Stomach (tissue), 4 donors: ENCODE measurements around the gene HSD17B11.

Experiments used
- EP300 ChIP-seq: sonication (generic); formaldehyde crosslinking; IDR thresholded peaks from one replicate; pipeline ENCODE4 v1.6.1; 2017; ENCODE audit warnings: antibody characterized with exemption
- POLR2A ChIP-seq, 4 donors: fragments of 450-650 bp; IDR thresholded peaks; one replicate each; pipeline ENCODE4 v1.6.1; 2016; ENCODE audit warnings: antibody characterized with exemption in 4 of 4, control low read depth in 2 of 4, mild to moderate bottlenecking in 1 of 4, moderate library complexity in 1 of 4
- POLR2AphosphoS5 ChIP-seq, 3 donors: sonication (generic); formaldehyde crosslinking; IDR thresholded peaks; one replicate each; pipeline ENCODE4 v1.6.1; 2016; ENCODE audit warnings: antibody characterized with exemption in 3 of 3
- TF ChIP-seq, protein P1 (sequence below), 7 experiments: fragments of 450-650 bp in 4 of 7; fragments of 200-600 bp in 3 of 7; sonication (generic) in 3 of 7; IDR thresholded peaks; one replicate each; pipeline ENCODE4 v1.5.1; 2016 to 2019; ENCODE audit warnings: antibody characterized with exemption in 7 of 7, control low read depth in 2 of 7, mild to moderate bottlenecking in 1 of 7

DNA sequence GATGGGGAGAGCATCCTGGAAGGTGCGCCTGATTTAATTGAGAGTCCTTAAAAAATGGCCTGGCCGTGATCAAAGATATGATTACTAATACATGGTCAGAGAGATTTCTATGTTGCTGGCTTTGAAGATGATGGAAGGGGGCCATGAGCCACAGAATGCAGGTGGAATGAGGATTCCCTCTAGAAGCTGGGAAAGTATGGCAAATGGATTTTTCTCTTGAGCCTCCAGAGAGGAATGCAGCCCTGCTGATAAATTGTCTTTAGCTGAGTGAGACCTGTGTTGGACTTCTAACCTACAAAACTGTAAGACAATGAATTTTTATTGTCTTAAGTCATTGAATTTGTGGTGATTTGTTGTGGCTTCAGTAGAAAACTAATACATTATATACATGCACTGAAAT is 39.0 kb upstream of the HSD17B11 start:
- no peak for TF ChIP-seq POLR2A (IDR thresholded peaks at IDR 0.05)
- TF ChIP-seq, protein P1, sequence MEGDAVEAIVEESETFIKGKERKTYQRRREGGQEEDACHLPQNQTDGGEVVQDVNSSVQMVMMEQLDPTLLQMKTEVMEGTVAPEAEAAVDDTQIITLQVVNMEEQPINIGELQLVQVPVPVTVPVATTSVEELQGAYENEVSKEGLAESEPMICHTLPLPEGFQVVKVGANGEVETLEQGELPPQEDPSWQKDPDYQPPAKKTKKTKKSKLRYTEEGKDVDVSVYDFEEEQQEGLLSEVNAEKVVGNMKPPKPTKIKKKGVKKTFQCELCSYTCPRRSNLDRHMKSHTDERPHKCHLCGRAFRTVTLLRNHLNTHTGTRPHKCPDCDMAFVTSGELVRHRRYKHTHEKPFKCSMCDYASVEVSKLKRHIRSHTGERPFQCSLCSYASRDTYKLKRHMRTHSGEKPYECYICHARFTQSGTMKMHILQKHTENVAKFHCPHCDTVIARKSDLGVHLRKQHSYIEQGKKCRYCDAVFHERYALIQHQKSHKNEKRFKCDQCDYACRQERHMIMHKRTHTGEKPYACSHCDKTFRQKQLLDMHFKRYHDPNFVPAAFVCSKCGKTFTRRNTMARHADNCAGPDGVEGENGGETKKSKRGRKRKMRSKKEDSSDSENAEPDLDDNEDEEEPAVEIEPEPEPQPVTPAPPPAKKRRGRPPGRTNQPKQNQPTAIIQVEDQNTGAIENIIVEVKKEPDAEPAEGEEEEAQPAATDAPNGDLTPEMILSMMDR (IDR thresholded peaks at IDR 0.05) = no peak
- no peak for TF ChIP-seq POLR2AphosphoS5 (IDR thresholded peaks at IDR 0.05)
- TF ChIP-seq EP300 = no peak
